ENCODE data around the gene ANO1. TPM values are rescaled to one million over a fixed set of nuclear protein-coding genes. Genes with fewer than 3 reads are reported as not detected.

Gene ANO1
- total RNA-seq, 2 donors from 2014 or later, result 34.6 to 43.9 TPM

- TF ChIP-seq POLR2AphosphoS5 (IDR thresholded peaks at IDR 0.05) (no peak), POLR2A (IDR thresholded peaks at IDR 0.05) (no peak)
- TF ChIP-seq, protein P1, sequence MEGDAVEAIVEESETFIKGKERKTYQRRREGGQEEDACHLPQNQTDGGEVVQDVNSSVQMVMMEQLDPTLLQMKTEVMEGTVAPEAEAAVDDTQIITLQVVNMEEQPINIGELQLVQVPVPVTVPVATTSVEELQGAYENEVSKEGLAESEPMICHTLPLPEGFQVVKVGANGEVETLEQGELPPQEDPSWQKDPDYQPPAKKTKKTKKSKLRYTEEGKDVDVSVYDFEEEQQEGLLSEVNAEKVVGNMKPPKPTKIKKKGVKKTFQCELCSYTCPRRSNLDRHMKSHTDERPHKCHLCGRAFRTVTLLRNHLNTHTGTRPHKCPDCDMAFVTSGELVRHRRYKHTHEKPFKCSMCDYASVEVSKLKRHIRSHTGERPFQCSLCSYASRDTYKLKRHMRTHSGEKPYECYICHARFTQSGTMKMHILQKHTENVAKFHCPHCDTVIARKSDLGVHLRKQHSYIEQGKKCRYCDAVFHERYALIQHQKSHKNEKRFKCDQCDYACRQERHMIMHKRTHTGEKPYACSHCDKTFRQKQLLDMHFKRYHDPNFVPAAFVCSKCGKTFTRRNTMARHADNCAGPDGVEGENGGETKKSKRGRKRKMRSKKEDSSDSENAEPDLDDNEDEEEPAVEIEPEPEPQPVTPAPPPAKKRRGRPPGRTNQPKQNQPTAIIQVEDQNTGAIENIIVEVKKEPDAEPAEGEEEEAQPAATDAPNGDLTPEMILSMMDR (IDR thresholded peaks at IDR 0.05), result no peak
- Histone ChIP-seq H3K27ac (no peak overlapping the region), H3K4me1 (replicated peaks) (peaks cover 6% of the 10 kb centered on the region), H3K9me3 (no peaks in the 10 kb centered on the region), H3K27me3 (replicated peaks; ENCODE audit: insufficient read depth) (no peaks in the 10 kb centered on the region), H3K36me3 (no peaks in the 10 kb centered on the region), H3K4me3 (no peak overlapping the region)
- intact Hi-C loops (cut with DNase I), result no loop called here
- DNase-seq (ENCODE audit: low spot score), result no peak
- WGBS, result 67% methylated on average over 6 of the region's 6 CpGs
These were observed 49.7 kb downstream of the ANO1 start for GRCh38 chr11:70127653-70128434.

GRCh38 chr11:70128435-70128906 lies 50.4 kb downstream of the ANO1 start:
- H3K27me3 ChIP-seq (replicated peaks; ENCODE audit: insufficient read depth), result no peaks in the 10 kb centered on the region
- DNase-seq (ENCODE audit: low spot score), result peak; percentile 40
- no peaks in the 10 kb centered on the region for H3K36me3 ChIP-seq
- WGBS, result 63% methylated on average over 14 of the region's 14 CpGs
- intact Hi-C loops (cut with DNase I), result no loop called here
- H3K4me1 ChIP-seq (replicated peaks), result peaks cover 6% of the 10 kb centered on the region
- TF ChIP-seq POLR2AphosphoS5 (IDR thresholded peaks at IDR 0.05) (peak; percentile 28), POLR2A (IDR thresholded peaks at IDR 0.05) (no peak)
- TF ChIP-seq, protein P1 (IDR thresholded peaks at IDR 0.05), result peak in 2 of 4 experiments; percentile 20 to 26
- no peaks in the 10 kb centered on the region for H3K9me3 ChIP-seq
- no peak overlapping the region for H3K27ac ChIP-seq
- no peak overlapping the region for H3K4me3 ChIP-seq

DNA sequence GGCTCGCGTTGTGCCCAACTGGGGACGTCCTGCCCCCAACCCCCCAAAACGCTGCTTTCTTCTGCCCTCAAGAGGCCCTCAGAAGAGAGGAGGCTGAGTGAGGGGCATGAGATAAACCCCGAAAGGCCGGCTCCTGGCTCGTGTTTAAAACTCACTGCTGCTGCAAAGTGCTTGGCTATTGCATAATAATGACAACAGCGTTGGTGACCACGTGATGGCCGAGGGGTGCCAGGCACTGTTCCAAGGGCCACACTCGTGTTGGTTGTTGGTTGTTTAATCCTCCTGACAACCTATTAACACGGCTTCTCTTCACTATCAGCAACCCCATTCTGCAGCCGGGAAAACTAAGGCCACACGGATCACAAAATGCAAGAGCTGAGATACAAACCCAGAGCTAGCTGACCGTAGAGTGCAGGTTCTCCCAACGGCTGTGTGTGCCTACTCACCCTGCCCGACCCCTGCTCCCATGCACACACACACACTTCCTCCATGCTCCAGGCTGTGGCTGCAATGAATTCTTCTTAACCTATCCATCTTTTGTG lies 51.0 kb downstream of the ANO1 start:
- TF ChIP-seq POLR2A (IDR thresholded peaks at IDR 0.05) (no peak), POLR2AphosphoS5 (IDR thresholded peaks at IDR 0.05) (no peak)
- TF ChIP-seq, protein P1 (IDR thresholded peaks at IDR 0.05), result no peak
- H3K9me3 ChIP-seq, result no peaks in the 10 kb centered on the region
- H3K4me3 ChIP-seq, result no peak overlapping the region
- H3K4me1 ChIP-seq (replicated peaks), result peaks cover 6% of the 10 kb centered on the region
- no peaks in the 10 kb centered on the region for H3K36me3 ChIP-seq
- H3K27ac ChIP-seq, result no peak overlapping the region
- intact Hi-C loops (cut with DNase I), result no loop called here
- 79% methylated on average over 17 of the region's 17 CpGs for WGBS
- H3K27me3 ChIP-seq (replicated peaks; ENCODE audit: insufficient read depth), result no peaks in the 10 kb centered on the region
- DNase-seq (ENCODE audit: low spot score), result no peak

DNA sequence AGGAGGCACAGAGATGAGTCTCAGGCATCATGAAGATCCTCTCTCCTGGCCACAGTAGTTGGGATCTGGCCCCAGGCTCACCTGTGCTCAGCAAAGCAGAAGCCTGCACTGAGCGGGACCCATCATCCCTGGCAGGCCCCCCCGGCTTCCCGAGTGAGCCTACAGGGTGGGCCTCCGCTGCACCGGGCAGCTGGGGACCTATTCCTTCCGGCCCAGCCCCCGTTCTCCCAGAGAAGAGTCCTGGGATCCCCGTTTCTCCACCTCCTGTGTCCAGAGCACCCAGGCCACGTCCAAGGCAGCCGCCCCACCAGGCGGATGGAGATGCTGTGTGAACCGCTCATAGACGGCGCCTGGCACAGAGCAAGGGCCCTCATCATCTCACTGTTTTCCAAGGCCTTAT lies 52.5 kb downstream of the ANO1 start:
- Histone ChIP-seq H3K27me3 (replicated peaks; ENCODE audit: insufficient read depth) (no peaks in the 10 kb centered on the region), H3K4me1 (replicated peaks) (peaks cover 6% of the 10 kb centered on the region), H3K27ac (no peak overlapping the region), H3K36me3 (no peaks in the 10 kb centered on the region), H3K9me3 (no peaks in the 10 kb centered on the region), H3K4me3 (no peak overlapping the region)
- DNase-seq (ENCODE audit: low spot score), result no peak
- intact Hi-C loops (cut with DNase I), result no loop called here
- WGBS, result 93% methylated on average over 14 of the region's 14 CpGs
- TF ChIP-seq, protein P1 (IDR thresholded peaks at IDR 0.05), result no peak
- no peak for TF ChIP-seq POLR2A (IDR thresholded peaks at IDR 0.05)
- TF ChIP-seq POLR2AphosphoS5 (IDR thresholded peaks at IDR 0.05), result no peak

All from prostate gland (tissue), 2 donors.